ENCODE results near the gene GXYLT2. TPM values are rescaled to one million over a fixed set of nuclear protein-coding genes. Genes with fewer than 3 reads are reported as not detected.

The GXYLT2 gene
- total and polyA plus RNA-seq, 2 of the 13 experiments (the other 11 are each of a cell fraction or from before 2014, with no cell fraction given), result 4.3 to 6.9 TPM

- TF ChIP-seq ZHX2 (IDR thresholded peaks at IDR 0.05; ENCODE audit: low read depth) (peak; percentile 75), ZHX2 (CRISPR knock-in tag; IDR thresholded peaks at IDR 0.05; ENCODE audit: borderline replicate concordance) (peak; percentile 52; the same call in 1 of the 2 replicates), ZBTB44 (CRISPR knock-in tag; IDR thresholded peaks at IDR 0.05) (peak; percentile 70), ZNF557 (CRISPR knock-in tag; IDR thresholded peaks at IDR 0.05) (no peak), ZNF468 (CRISPR knock-in tag; IDR thresholded peaks at IDR 0.05) (no peak)
Observed at GRCh38 chr3:72996473-72997333, 108.9 kb downstream of the GXYLT2 start, which contains the start of gene PPP4R2 (continued).

All from HepG2 (cell line).